ENCODE measurements around the gene SCN8A. TPM values are rescaled to one million over a fixed set of nuclear protein-coding genes. Genes with fewer than 3 reads are reported as not detected.
A peak's percentile ranks its signal among the peaks of the same experiment; 100 is the strongest.

The SCN8A gene
- total and polyA plus RNA-seq, 8 donors: 0.26 to 3.3 (median 1.3) TPM

DNA sequence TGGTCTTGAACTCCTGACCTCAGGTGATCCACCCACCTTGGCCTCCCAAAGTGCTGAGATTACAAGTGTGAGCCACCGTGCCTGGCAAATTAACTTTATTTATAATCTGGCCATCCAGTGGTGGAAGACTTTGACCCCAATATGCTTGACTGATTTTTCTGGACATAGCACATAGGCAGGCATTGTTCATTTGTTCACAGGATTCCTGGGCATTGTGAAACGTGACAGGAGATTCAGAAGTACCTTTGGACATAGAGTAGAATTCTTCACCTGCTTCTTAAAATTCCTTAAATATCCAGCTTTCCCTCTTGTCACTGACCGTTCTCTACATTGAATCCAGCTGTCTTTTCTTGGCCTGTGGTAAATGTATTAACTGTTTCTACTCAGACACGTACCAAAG is 103.1 kb downstream of the SCN8A start:
- H3K9me3 ChIP-seq: no peaks in the 10 kb centered on the region
- no peaks in the 10 kb centered on the region for H3K36me3 ChIP-seq
- DNase-seq: no peak
- ATAC-seq: no peak
- no peak overlapping the region for H3K4me3 ChIP-seq
- intact Hi-C loops (cut with DNase I): no loop called here
- no peaks in the 10 kb centered on the region for H3K27me3 ChIP-seq
- TF ChIP-seq, protein P1, sequence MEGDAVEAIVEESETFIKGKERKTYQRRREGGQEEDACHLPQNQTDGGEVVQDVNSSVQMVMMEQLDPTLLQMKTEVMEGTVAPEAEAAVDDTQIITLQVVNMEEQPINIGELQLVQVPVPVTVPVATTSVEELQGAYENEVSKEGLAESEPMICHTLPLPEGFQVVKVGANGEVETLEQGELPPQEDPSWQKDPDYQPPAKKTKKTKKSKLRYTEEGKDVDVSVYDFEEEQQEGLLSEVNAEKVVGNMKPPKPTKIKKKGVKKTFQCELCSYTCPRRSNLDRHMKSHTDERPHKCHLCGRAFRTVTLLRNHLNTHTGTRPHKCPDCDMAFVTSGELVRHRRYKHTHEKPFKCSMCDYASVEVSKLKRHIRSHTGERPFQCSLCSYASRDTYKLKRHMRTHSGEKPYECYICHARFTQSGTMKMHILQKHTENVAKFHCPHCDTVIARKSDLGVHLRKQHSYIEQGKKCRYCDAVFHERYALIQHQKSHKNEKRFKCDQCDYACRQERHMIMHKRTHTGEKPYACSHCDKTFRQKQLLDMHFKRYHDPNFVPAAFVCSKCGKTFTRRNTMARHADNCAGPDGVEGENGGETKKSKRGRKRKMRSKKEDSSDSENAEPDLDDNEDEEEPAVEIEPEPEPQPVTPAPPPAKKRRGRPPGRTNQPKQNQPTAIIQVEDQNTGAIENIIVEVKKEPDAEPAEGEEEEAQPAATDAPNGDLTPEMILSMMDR (IDR thresholded peaks at IDR 0.05): no peak
- H3K27ac ChIP-seq: no peak overlapping the region
- no peaks in the 10 kb centered on the region for H3K4me1 ChIP-seq

DNA sequence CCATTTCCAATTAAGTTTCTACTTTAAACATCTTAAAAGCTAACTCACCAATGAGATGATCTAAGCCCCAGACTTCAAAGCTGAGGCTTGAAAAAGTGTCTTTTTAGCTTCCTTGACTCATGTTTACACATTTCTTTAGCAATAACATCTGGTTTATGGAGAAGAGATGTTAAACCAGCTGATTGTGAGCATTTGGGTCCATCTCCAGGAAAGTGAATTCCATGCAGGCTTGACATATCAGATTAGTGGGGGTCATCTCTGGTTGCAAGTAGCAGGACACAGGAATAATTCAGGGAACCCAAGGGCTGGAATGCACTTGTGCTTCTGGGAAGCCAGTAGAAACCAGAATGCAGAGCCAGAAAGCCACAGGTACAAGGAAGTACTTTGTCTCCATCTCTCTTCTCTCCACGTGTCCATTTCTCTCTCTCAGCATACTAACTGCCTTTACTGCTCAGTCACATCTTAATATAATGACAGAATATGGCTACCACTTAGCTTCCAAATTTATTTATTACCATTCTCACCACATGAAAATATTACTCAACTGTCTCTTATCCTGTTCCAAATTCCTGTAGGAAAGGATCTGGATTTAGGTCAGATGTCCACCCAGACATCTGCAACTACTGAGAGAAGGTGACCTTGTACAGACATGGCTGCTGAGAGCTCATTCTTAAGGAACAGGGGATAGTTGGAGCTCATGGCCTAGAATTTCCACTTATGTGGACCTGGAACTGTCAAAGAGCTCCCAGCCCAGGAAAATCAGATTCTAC is 104.4 kb downstream of the SCN8A start:
- Histone ChIP-seq H3K4me1 (no peaks in the 10 kb centered on the region), H3K36me3 (no peaks in the 10 kb centered on the region), H3K4me3 (no peak overlapping the region), H3K9me3 (no peaks in the 10 kb centered on the region), H3K27me3 (no peaks in the 10 kb centered on the region), H3K27ac (no peak overlapping the region)
- intact Hi-C loops (cut with DNase I): no loop called here
- TF ChIP-seq, protein P1 (IDR thresholded peaks at IDR 0.05): no peak
- DNase-seq: no peak
- no peak for ATAC-seq

DNA sequence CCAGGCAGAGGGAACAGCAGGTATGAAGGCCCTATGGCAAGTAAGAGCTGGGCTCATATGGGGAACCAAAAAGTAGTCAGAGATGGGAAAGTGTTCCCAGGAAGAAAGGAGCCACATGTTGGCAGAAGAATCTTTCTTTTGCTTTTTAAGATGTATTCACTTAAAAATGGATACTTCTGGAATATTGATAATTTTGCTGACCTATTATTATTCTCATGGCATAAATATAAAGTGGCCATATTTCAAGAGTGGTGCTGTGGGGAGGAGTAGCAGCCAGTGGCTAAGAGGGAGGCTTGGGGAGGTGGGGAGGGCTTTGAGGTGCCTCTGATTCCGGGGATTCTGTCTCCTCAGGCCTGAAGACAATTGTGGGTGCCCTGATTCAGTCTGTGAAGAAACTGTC is 108.2 kb downstream of the SCN8A start:
- H3K27ac ChIP-seq: no peak overlapping the region
- TF ChIP-seq, protein P1 (IDR thresholded peaks at IDR 0.05): no peak
- H3K27me3 ChIP-seq: no peaks in the 10 kb centered on the region
- intact Hi-C loops (cut with DNase I): no loop called here
- H3K36me3 ChIP-seq: no peaks in the 10 kb centered on the region
- H3K4me1 ChIP-seq: no peaks in the 10 kb centered on the region
- H3K4me3 ChIP-seq: no peak overlapping the region
- DNase-seq: no peak
- ATAC-seq: no peak
- no peaks in the 10 kb centered on the region for H3K9me3 ChIP-seq

DNA sequence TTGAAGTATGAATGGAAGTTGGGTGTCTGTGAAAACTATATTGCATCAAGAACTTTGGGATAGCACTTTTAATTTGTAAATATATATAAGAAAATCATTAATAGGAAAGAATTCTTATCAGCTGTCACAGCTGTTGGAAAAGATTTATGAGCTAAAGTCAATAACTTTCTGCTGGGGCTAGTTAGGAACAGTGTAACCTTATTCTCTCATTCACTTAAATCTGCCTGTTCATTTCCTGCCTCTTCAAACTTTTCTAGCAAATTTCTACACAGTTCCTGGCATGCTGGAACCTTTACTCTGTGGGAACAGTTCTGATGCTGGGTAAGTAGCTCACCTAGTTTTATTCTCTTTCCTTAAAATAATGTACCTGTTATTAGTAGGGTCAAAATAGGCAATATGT is 109.9 kb downstream of the SCN8A start:
- H3K27me3 ChIP-seq: no peaks in the 10 kb centered on the region
- H3K9me3 ChIP-seq: no peaks in the 10 kb centered on the region
- DNase-seq (peak in 1 of 4 donors; percentile 7), ATAC-seq (no peak)
- no peak overlapping the region for H3K27ac ChIP-seq
- TF ChIP-seq, protein P1 (IDR thresholded peaks at IDR 0.05): no peak
- intact Hi-C loops (cut with DNase I): no loop called here
- no peaks in the 10 kb centered on the region for H3K4me1 ChIP-seq
- H3K4me3 ChIP-seq: no peak overlapping the region
- H3K36me3 ChIP-seq: no peaks in the 10 kb centered on the region

DNA sequence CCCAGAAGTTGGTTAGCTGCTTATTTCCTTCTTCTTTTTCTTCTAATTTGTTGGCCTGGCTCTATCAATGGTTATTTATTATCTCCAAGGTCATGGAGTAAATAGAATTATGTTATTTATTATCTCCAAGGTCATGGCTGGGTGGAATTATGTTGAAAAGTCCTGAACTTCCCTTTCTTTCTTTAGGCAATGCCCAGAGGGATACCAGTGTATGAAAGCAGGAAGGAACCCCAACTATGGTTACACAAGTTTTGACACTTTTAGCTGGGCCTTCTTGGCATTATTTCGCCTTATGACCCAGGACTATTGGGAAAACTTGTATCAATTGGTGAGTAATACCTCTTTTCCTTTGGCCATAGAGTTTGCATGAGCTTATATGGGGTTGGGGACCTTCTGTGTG is 111.6 kb downstream of the SCN8A start:
- intact Hi-C loops (cut with DNase I): no loop called here
- DNase-seq (no peak), ATAC-seq (no peak)
- H3K36me3 ChIP-seq: no peaks in the 10 kb centered on the region
- H3K27me3 ChIP-seq: no peaks in the 10 kb centered on the region
- peak overlapping the region in 1 of 2 donors; percentile 37 for H3K27ac ChIP-seq
- TF ChIP-seq, protein P1 (IDR thresholded peaks at IDR 0.05): no peak
- no peaks in the 10 kb centered on the region for H3K4me1 ChIP-seq
- no peak overlapping the region for H3K4me3 ChIP-seq
- H3K9me3 ChIP-seq: no peaks in the 10 kb centered on the region
